NCI-H82 treated with DMSO at 0.1 percent for 48 hours (cell line): ENCODE data around the gene AHCY.
"Not testable (repeated sequence)": the region's sequence is repeated elsewhere in the genome, so short reads cannot be mapped to it uniquely, and the experiment has no call there.

ENCODE experiments used
- DNase-seq: peaks from one replicate; lab custom pipeline; 2025; ENCODE audit not compliant: unreplicated experiment; lab: John Stamatoyannopoulos, UW

The AHCY gene

DNA sequence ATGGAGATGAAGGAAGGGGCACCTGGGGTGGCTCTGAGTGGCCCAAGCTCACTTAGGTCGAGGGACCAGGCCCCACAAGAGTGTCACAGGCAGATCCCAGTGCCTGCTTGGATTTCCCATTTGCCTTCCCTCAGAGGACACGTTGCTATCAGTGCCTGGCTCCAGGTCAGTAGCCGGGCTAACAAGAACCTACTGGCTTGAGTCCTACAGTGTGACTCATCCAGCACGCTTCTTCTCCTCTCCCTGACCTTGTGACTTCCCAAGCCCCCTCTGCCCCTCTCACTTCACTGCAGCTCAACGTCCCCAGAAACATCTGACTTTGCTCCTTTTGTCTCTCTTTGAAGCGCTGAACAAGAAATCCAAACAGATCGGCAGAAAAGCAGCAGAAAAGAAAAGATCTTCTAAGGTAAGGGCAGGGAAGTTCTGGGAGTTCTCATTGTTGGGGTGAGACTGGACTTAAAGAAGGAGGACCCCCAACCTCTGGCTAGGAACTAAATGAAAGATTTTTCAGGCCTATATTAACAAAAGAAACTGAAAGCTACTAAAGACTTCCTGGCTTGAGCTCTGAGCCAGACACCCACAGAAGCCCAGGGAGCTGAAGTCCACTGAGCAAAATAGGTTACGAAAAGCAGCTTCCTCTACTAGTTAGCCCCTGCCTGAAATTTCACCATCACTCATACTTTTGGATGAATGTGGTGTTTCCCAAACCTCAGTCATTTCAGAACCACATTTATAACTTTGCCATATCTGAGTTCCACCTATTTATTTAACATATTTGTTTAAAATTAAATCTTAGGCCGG, 40.5 kb downstream of the AHCY start:
- DNase-seq, result no peak

DNA sequence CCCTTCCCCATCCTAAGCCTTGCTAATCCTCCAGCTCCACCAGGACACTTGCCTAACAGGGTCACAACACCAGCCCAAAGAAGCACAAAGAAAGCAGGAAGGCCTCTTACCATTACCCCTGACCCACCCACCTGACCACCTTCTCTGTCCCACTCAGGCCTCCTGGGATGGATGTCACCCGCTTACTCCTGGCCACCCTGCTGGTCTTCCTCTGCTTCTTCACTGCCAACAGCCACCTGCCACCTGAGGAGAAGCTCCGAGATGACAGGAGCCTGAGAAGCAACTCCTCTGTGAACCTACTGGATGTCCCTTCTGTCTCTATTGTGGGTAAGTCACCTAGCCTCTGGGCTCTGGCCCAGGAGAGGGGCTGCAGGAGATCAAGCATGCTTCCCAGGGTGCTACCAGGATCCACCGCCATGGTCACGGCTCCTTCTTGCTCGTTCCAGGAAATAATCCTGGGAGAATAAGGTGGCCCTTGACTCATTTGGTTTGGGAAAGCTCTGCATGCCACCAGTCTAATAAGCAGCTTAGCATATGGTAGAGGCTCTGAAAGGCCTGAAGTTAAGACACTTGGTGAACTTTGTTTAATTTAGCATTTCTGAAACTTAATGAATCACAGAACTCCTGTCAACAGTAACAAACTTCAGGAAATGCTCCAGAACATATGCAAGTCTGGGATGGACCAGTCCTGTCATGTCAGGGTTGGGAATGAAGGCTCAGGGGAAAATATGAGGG, 42.8 kb downstream of the AHCY start:
- DNase-seq, result no peak

DNA sequence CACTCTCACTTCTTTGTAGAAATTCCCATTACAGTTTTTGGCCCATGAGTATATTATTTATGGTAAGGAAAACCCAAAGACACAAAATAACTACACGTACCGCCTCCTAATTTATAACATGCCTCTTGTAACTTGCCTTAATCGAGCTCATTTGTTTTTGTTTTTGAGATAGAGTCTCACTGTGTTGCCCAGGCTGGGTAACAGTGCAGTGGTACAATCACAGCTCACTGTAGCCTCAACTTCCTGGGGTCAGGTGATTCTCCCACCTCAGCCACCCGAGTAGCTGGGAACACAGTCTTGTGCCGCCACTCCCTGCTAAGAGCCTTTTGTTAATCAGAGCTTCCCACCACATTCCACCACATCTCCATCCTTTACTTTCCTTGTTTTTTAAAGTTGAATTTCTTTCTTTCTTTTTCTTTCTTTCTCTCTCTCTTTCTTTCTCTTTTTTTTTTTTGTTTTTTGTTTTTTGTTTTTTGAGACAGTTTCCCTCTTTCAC, 46.5 kb downstream of the AHCY start:
- DNase-seq, result no peak

DNA sequence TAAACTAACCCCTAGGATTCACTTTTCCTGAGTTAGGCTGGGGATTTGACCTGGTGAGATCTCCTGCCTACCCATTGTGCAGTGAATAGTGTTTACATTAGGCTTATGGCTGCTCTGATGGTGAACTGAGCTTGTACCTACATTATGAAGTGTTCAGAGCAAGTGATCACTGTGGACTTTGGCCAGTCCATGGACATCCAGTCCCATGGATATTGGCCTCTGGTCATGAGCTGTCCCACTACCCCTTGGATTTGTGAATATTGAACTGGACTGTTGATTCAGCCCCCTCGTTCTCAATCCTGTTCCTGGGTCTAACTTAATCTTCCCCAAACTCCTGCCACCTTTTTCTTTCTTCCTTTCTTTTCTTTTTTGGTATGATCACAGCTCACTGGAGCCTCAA, 48.2 kb downstream of the AHCY start:
- DNase-seq, result no peak

DNA sequence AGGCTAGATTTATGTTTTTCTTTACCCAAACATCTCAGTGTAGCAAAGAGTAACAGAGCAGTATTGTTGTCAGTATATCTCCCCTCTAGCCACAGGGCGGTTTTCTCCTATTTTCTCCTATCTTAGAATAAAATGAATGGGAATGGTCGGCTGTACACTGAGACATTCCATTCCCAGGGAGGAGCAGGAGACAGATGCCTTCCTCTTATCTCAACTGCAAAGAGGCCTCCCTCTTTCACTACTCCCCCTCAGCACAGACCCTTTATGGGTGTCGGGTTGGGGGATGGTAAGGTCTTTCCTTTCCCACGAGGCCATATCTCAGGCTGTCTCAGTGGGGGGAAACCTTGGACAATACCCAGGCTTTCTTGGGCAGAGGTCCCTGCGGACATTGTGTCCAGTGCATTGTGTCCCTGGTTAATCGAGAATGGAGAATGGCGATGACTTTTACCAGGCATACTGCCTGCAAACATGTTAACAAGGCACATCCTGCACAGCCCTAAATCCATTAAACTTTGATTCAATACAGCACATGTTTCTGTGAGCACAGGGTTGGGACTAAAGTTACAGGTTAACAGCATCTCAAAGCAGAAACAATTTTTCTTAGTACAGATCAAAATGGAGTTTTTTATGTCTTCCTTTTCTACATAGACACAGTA, 50.6 kb downstream of the AHCY start:
- DNase-seq, result not testable (repeated sequence)

DNA sequence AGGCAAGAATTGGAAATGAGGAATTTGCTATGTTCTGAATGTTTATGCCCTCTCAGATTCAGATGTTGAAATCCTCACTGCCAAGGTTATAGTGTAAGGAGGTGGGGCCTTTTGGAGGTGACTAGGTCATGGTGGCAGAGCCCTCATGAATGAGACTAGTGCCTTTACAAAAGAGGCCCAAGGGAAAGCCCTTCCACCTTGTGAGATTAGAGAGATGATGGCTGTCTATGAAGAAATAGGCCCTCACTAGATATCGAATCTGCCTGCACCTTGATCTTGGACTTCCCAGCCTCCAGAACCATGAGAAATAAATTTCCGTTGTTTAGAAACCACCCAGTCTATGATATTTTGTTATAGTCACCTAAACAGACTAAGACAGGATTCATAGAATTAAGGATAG, 51.5 kb downstream of the AHCY start:
- no peak for DNase-seq

DNA sequence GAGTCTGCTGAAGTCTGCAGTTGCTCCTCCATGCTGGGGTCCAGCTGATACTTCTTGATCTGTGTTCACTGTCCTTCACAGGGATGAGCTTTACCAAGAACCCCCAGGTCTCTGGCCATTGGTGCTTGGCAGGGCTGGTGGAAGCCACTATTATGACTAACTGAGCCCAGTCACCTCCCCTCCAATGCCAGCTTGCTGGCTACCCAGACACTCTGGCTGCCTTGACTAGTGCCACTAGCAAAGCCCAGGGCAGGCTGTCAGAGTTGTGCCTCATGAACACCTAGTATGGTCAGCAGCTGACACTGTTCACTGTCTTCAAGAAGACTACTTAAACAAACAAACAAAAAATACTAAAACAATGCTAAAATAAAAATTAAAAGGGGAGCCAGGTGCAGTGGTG, 53.1 kb downstream of the AHCY start:
- no peak for DNase-seq

DNA sequence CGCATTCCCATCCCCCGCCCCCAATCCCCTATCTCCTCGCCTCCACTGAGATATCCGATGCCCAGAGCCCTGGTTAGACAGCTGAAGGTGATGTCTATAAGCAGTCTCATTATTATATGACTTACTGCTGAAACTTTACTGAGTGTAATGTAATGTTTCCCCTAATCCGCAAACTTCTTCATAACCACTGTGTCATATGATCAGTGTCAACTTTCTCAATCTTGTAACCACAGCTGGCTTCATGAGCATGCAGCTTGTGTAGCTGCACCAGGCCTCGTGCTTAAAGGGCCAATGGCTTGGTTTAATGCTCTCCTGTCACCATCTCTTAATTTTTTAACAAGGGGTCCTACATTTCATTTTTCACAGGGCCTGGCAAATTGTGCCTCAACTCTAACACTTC, 53.9 kb downstream of the AHCY start:
- DNase-seq, result no peak

DNA sequence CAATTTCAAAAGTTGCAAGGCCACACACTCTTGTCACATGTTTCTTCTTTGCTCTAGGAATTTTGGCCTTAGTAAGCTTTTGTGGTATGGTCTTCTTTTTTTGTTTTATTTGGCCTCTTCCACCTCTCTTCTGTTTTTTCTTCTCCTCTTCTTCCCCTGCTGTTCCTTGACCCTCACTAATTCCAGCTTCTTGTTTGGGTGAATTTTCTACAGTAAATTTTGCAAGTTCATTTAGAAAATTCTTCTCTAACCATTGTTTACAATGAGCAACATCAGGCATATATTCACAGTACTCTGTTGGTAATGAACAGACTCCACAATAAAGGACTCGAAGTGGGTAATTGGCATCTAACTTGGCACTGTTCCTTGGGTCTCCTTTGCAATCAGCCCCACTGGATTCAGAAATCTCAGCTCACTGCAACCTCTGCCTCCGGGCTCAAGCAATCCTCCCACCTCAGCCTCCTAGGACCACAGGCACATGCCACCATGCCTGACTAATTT, 57.0 kb downstream of the AHCY start:
- no peak for DNase-seq

DNA sequence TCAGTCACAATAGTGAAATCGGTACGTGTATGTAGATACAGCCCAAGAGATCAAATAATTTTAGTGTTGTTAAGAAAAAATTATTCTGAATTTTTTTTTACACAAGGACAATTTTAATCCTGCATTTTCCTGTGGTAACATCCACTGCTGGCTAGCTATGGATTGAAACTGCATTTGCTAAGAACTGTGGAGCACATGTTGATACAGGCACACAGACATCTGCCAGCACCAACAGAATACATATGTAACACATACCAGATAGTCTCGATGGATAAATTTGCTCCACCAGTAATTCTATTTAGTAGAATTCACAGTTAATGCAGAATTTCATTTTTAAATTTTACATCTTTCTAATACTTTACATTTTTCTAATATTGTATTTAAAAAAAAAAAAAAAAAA, 59.8 kb downstream of the AHCY start:
- DNase-seq, result no peak

DNA sequence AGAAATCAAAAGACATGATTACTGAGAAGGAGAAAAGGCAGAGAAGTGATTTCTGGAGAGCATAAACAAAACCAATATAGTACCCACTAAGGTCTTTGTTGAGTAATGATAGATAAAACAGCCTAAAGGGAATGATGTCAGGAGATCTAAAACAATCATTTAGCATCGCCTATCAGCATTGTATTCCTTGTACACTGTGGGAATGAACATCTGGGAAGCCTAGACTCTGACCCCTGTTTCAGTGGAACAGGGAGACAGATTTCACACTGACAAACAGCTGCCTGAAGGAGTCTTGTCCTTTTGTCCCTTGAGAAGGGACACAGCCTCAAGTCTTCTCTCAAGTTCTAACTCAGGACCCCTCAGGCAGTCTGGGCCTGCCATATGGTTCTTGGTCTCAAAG, 60.3 kb downstream of the AHCY start:
- no peak for DNase-seq

DNA sequence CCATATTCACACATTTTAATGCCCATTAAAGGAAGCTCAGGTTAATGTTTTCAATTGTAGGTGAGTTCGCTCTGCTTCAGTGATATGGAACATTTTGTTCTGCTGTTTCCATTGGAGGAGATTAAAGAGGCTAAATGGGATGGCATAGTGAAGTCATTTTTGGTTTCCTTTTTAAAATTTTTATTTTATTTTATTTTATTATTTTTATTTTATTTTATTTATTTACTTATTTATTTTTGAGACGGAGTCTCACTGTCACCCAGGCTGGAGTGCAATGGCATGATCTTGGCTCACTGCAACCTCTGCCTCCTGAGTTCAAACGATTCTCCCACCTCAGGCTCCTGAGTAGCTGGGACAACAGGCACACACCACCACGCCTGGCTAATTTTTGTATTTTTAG, 61.1 kb downstream of the AHCY start:
- DNase-seq, result not testable (repeated sequence)

DNA sequence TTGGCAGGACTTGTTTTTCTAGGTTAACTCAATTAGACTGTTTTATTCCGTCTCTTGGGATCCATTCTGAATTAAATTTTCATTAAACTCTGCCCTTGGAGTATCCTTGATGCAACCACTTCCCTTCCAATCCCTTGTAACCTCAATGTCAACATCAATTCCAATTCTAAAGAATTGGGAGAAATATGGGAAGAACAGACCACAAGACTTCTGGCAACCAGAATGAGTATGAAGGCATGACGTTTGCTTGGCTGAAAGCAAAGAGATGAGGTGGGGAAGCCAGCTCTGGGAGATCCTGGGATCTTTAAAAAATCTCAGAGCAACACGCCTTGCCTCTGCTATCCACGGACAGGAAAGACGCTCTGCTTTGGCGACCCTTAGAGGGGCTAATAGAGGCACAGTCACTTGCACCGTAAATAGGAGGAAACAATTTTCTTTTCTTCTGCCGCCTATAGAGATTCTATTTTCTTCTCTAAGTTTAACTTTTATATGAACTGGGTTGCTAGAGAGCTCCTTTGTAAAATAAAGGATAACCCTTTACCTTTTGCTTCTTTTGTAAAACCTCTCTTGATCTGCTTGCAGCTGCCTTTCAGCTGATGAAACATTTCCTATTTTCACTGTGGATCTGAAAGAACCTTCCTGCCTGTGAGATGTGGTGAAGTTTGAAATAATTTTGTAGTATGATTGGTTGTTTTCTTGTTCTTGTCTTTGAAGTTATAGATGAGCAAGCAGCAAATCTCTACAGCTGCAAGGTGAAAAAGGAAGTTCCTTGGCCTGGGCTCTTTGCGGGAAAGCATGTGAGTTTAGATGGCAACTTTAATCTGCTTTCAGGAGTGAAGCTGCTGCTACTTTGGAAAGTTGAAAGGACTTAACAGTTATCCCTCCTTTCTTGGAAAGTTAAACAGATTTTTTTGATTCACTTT, 62.2 kb downstream of the AHCY start, which contains the start of gene ASIP:
Gene ASIP, plus strand, starts transcription at position 731 of the 923 bp plus-strand sequence. CDS start 18,952 bp downstream, outside the sequence.
- no peak for DNase-seq

DNA sequence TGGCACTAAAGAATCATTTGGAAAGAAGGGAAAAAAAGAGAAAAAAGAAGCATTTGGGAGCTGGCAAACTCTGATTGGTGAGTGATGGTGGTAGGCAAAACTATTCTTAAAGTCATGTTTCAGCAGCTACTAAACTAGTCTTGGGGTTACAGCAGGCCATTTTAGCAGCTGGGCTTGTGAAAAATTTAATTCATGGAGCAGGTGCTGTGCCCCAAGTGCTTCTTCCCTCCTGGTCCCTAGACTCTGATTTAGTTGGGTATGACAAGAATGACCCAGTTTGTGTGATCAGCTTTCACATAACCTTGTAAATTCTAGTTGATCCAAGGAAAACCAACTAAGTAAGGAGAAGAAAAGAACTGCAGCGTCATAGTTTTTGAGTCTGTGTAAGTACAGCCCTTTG, 63.0 kb downstream of the AHCY start:
- DNase-seq, result no peak

DNA sequence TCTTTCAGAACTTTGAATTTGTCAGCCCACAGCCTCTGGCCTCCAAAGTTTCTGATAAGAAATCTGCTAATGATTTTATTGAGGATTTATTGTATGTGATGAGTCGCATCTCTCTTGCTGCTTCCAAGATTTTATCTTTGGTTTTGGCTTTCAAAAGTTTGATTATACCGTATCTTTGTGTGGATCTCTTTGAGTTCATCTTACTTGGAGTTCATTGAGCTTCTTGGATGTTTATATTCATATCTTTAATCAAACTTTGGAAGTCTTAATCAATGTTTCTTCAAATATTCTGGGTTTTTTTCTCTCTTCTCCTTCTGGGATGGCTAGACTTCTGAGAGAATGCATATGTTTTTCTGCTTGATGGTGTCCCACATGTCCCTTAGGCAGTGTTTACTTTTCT, 65.2 kb downstream of the AHCY start:
- DNase-seq, result no peak

DNA sequence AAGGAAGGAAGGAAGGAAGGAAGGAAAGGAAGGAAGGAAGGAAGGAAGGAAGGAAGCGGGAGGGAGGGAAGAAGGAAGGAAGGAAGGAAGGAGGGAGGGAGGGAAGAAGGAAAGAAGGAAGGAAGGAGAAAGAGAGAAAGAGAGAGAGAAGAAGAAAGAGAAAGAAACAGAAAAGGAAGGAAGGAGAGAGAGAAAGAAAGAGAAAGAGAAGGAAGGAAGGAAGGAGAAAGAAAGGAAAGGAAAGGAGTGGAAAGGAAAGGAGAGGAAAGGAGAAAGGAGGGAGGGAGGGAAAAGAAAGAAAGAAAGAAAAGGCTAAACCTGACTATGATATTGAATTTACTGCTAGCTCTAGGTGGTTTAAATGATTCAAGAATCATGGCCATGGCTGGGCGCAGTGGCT, 67.3 kb downstream of the AHCY start:
- no peak for DNase-seq

DNA sequence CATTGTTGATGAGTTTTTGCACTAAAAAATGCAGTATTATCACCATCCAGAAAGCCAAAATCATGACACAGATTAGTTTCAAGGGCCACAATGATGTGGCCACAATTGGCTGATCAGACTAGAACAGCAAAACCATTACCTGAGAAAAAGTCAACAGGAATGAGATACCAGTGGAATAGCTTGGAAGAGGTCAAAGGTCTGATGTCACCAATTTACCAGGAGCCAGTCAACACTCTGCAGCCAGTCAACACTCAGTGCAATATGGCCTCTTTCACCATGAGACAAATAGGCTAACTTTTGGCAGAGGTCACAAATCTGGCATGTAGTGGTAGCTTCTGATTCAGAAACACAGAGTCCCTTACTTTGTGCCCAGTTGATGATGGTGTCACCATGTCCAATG, 69.5 kb downstream of the AHCY start:
- no peak for DNase-seq

DNA sequence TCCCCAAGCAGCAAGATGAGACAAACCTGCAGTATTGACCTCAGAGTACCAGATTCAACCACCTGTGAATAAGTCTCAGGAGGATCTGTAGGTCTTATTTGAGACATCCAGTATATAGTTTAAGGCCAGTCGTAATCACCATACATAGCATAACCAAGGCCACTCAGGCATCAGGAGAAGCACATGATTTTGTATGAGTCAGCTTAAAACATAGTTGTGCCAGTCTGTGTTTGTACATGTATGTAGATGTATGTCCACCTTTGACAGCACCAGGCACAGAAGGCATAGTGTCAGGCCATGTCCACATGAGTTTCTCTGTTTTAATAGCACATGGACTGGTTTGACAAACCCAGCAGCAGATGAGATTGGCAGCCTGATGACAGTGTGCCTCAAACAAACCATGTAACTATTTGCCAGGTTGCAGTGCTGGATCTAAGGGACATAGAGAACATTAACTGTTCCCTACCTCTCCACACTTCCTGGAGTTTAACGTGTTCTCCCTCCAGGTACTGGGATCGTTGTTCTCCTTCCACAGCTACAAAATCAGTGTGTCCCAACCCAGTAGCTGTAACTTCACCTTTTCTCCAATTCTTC, 70.6 kb downstream of the AHCY start:
- no peak for DNase-seq

DNA sequence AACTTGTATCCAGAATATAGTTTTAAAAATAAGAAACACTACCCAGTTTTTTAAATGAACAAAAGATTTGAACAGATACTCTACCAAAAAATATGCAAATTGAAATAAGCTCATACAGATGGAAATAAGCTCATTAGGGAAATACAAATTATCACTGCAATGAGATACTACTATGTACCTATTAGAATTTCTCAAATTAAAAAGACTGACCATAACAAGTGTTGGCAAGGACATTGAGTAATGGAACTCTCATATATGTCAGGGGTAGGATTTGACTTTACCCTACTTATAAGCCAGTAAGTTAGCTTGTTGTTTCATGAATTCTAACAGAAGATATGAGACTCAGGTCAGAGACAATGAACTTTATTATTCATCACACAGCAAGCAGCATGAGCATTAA, 71.5 kb downstream of the AHCY start:
- DNase-seq, result no peak
